PC-3 (cell line): ENCODE measurements around the gene ST6GAL1.
"Not testable (repeated sequence)": the region's sequence is repeated elsewhere in the genome, so short reads cannot be mapped to it uniquely, and the experiment has no call there.

Experiments used
- CTCF ChIP-seq: fragments of 300-600 bp; sonication (generic); conservative IDR thresholded peaks from 2 replicates; pipeline ENCODE4 v1.5.1; 2017; ENCODE audit warnings: antibody characterized with exemption, low read depth, mild to moderate bottlenecking, low read length
- EZH2 ChIP-seq: fragments of 300-600 bp; sonication (generic); IDR thresholded peaks from one replicate; pipeline ENCODE4 v1.6.1; 2017; ENCODE audit warnings: antibody characterized with exemption, mild to moderate bottlenecking, low read length; ENCODE audit not compliant: unreplicated experiment

DNA sequence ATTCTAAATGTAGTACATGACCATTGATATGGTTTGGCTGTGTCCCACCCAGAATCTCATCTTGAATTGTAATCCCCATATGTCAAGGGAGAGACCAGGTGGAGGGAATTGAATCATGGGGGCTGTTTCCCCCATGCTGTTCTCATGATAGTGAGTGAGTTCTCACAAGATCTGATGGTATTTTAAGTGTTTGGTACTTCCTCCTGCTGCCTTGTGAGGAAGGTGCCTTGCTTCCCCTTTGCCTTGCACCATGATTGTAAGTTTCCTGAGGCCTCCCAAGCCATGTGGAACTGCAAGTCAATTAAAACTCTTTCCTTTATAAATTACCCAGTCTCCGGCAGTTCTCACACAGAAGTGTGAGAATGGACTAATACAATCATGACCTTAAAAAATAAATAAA lies 61.8 kb downstream of the ST6GAL1 start:
- TF ChIP-seq EZH2, CTCF: not testable (repeated sequence)
